ENCODE data around the gene USP5.

GRCh38 chr12:6817098-6817497, 34.9 kb upstream of the USP5 start:
- no peak for TF ChIP-seq CBFB (CRISPR knock-in tag; IDR thresholded peaks at IDR 0.05; ENCODE audit: low read depth)
- no peak for TF ChIP-seq FOXP1 (CRISPR knock-in tag; IDR thresholded peaks at IDR 0.05; ENCODE audit: borderline replicate concordance)
- TF ChIP-seq USF2 (CRISPR knock-in tag; IDR thresholded peaks at IDR 0.05), result no peak
- TF ChIP-seq MAX (CRISPR knock-in tag; IDR thresholded peaks at IDR 0.05), result no peak
- TF ChIP-seq FOXP4 (CRISPR knock-in tag; IDR thresholded peaks at IDR 0.05), result no peak
- no peak for TF ChIP-seq CTCF (IDR thresholded peaks at IDR 0.05)
- no peak for TF ChIP-seq ZNF281 (CRISPR knock-in tag; IDR thresholded peaks at IDR 0.05)
- TF ChIP-seq NFE2L1 (CRISPR knock-in tag; IDR thresholded peaks at IDR 0.05), result no peak
- TF ChIP-seq ESRRA (CRISPR knock-in tag; IDR thresholded peaks at IDR 0.05; ENCODE audit: borderline replicate concordance), result no peak
- TF ChIP-seq NFYB (CRISPR knock-in tag; conservative IDR thresholded peaks at IDR 0.05; ENCODE audit: low read depth), result no peak
- TF ChIP-seq IRF1 (CRISPR knock-in tag; IDR thresholded peaks at IDR 0.05), result no peak
- TF ChIP-seq STAT6 (CRISPR knock-in tag; conservative IDR thresholded peaks at IDR 0.05; ENCODE audit: low read depth), result no peak

Data from WTC11 (cell line).